Measurements from ENCODE around the gene TMEM132D.

The TMEM132D gene

DNA sequence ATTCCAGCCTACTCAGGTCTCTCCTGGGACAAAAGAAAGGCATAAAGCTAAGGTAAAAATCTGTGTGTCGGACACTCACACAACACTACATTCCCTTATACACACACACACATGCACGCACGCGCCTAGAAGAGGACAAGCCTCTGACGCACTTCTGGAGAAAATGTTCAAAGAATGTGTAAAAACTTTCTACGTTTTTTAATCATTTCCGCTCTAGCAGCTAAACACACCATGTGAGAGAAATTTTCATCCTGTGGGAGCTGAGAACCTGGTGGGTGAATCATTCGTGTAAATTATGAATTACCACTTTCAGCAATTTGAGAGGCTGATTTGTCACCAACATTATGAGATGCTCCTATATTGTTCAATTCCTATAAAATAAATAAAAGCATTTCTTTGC lies 494.5 kb downstream of the TMEM132D start:
- no peak for DNase-seq

DNA sequence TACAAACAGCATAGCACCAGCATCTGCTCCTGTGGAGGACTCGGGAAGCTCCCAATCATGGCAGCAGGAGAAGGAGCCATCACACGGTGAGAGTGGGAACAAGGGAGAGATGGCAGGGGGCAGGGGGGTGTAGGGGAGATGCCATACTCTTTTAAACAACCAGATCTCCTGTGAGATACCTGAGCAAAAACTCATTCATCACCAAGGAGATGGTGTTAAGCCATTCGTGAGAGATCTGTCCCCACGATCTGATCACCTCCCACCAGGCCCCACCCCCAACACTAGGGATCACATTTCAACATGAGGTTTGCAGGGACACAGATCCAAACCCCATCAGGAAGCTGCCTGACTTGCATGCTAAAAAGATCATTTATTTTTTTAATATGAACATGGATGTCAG lies 499.3 kb downstream of the TMEM132D start:
- DNase-seq: no peak

- no peak for DNase-seq
Observed at GRCh38 chr12:129401572-129401971, 502.3 kb downstream of the TMEM132D start.

- no peak for DNase-seq
Observed at GRCh38 chr12:129394177-129394825, 509.5 kb downstream of the TMEM132D start.

GRCh38 chr12:129393357-129393937 lies 510.4 kb downstream of the TMEM132D start:
- no peak for DNase-seq

DNA sequence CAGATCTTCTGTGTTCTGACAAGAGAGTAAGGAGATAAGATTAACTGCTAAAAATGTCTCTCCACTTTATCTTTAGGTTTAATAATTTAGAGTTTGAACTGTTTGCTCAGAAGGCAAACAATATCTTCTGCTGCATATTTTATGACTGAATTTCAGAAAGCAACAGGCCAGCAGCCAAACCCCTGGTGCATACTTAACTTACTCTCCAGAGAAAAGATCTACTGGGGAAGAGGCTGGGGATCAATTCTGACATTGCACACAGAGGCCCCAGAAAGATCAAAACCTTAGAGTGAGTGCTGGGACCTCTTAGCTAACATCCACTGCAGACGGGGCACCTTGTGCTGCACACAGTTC lies 518.2 kb downstream of the TMEM132D start:
- no peak for DNase-seq

DNA sequence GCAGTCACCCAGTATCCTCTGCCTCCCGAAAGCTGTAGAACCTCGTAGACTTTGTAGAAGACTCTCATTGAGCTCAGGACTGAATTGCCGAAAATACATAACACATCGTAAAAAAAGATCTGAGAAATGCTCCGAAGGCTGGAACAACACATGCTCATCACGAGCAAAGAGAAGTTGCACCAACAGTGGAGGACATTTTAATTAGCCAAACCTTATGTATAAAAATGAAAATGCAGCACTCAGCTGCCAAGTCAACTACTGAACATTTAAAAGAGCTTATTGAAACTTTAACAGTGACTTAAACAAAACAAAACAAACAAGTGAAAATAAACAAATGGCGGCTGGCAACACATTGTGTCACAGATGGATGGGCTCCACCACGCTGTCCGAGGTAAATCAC lies 519.9 kb downstream of the TMEM132D start:
- no peak for DNase-seq

- DNase-seq: no peak
Observed at GRCh38 chr12:129381715-129382114, 522.1 kb downstream of the TMEM132D start.

- no peak for DNase-seq
Observed at GRCh38 chr12:129379076-129379804, 524.6 kb downstream of the TMEM132D start.

- DNase-seq: no peak
Observed at GRCh38 chr12:129378496-129378895, 525.3 kb downstream of the TMEM132D start.

DNA sequence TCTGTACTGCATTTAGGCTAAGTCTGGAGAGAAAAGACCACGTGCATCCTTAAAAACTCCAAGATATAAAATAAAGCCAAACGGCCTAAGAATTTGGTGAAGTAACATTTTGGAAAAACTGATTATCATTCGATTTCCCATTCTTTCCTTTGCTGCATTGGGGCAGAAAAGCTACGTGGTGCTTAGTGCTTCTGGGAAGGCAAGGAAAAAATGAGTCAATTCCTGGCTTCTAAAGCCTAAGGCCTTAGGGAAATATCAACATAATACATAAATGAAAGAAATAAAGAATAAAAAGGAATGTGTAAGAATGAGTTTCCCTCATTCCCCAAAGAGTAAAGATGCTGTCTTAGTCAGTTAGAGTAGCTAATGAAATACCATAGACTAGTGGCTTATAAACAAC lies 530.1 kb downstream of the TMEM132D start:
- DNase-seq: no peak

GRCh38 chr12:129372876-129373275 lies 530.9 kb downstream of the TMEM132D start:
- DNase-seq: no peak

DNA sequence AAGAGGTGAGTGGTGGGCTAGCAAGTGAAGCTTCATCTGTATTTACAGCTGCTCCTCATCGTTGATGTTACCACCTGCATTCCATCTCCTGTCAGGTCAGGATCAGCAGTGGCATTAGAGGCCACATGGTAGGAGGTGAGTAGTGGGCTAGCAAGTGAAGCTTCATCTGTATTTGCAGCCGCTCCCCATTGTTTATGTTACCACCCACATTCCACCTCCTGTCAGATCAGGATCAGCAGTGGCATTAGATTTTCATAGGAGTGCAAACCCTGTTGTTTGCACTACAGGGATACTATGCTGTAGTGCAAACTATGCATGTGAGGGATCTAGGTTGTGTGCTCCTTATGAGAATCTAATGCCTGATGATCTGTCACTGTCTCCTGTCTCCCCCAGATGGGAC lies 531.5 kb downstream of the TMEM132D start:
- DNase-seq: no peak

DNA sequence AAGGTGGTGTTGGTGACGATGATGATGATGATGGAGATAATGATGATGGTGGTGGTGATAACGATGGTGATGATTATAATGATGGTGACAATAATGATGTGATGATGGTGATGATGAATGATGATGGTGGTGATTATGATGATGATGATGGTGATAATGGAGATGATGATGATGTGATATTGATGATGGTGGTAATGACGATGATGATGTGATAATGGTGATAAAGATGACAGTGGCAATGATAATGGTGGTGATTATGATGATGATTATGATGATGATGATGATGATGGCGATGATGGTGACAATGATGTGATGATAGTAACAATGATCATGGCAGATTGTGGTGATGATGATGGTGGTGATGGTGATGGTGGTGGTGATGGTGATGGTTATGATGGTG lies 532.6 kb downstream of the TMEM132D start:
- DNase-seq: no peak

- no peak for DNase-seq
Observed at GRCh38 chr12:129366656-129367055, 537.2 kb downstream of the TMEM132D start.

GRCh38 chr12:129363041-129363440 lies 540.8 kb downstream of the TMEM132D start:
- no peak for DNase-seq

DNA sequence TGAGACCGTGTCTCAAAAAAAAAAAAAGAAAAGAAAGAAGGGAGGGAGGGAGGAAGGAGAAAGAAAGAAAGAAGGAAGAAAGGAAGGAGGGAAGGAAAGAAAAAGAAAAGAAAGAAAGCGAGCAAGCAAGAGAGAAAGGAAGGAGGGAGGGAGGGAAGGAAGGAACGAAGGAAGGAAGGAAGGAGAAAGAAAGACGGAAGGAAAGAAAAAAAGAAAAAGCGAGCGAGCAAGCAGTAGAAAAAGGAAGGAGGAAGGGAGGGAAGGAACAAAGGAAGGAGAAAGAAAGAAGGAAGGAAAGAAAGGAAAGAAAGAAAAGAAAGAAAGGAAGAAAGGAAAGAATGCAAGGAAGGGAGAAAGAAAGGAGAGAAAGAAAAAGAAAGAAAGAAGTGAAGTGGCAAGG lies 546.6 kb downstream of the TMEM132D start:
- DNase-seq: no peak

- no peak for DNase-seq
Observed at GRCh38 chr12:129351481-129351880, 552.3 kb downstream of the TMEM132D start.

- no peak for DNase-seq
Observed at GRCh38 chr12:129339336-129339735, 564.5 kb downstream of the TMEM132D start.

DNA sequence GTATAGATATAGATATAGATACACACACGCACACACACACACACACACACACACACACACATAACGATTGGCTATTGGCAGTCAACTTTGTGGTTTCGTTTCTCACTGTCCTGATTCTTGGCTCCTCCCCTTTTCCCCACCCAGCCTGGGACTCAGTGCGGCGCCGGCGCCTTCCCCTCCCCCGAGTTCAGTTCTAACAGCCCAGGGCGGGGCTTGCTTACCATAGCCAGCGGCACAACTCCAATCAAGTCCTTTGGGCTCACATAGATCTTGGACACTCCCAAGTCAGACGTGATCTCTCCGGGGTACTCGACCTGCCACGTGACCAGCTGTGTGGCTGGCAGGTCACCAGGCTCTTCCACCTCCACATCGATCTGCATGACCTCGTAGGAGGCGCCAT lies 566.4 kb downstream of the TMEM132D start:
- no peak for DNase-seq

DNA sequence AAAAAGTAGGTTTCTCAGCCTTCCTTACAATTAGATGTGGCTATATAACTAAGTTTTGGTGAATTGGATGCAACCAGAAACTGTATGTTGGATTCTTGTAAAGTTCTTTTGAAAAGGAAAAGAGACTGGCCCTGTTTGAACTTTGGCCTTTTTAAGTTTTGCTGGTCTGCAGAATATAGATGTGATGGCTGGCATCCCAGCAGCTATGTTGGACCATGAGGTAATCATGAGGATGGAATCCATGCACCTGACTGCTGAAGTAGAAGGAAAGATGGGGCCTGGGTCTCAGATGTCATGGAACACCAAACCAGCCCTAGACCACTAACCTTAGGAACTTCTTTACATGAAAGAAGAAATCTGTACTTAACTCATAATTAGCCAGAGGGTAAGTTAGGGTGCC lies 568.1 kb downstream of the TMEM132D start:
- no peak for DNase-seq

DNA sequence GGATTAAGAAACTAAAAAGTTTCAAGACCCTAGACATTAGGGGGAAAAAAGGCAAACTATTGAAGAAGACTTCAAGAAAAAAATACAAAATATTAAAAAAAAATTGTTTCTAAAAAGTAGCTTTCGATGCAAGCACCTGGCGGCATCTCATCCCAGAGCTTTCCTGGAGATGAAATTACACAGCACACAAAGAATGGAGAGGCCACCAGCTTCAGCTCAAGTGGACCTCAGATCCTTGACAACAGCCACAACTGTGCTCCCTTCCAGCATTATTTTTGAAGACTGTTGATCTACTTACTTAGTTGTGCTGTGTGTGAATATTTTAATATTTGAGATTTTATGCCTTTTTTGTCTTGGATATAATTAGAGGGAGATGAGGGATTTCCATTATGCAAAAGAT lies 571.5 kb downstream of the TMEM132D start:
- DNase-seq: no peak

GRCh38 chr12:129331356-129332085 lies 572.3 kb downstream of the TMEM132D start:
- no peak for DNase-seq

GRCh38 chr12:129328235-129328634 lies 575.6 kb downstream of the TMEM132D start:
- no peak for DNase-seq

All from NCI-H446 treated with DMSO at 0.1 percent for 48 hours (cell line).